Heart left ventricle (tissue), 16 donors: Measurements from ENCODE around the gene LMF1. TPM values are rescaled to one million over a fixed set of nuclear protein-coding genes. Genes with fewer than 3 reads are reported as not detected.

Experiments
- ATAC-seq, 4 donors: fragments of 200-7000 bp; cut with Tn5 transposase; one replicate each; pipeline ENCODE4 v1.9.1; 2020 to 2022; ENCODE audit warnings: moderate library complexity in 4 of 4, mild to moderate bottlenecking in 3 of 4, moderate number of reproducible peaks in 1 of 4
- DNase-seq, 5 donors: peaks; one replicate each; pipeline ENCODE4 v3.0.0-alpha.2; 2020
- H3K27ac ChIP-seq, 12 donors: fragments of 200-600 bp; sonication (generic) in 4 of 12; one replicate each; pipeline versions ENCODE4 v1.5.0 to v1.8.0; 2016 to 2022; ENCODE audit warnings: mild to moderate bottlenecking in 2 of 12
- H3K27me3 ChIP-seq, 9 donors: fragments of 200-600 bp; sonication (generic) in 2 of 9; one replicate each; pipeline versions ENCODE4 v1.5.1 to v1.8.0; 2016 to 2022; ENCODE audit warnings: mild to moderate bottlenecking in 3 of 9
- H3K36me3 ChIP-seq, 9 donors: fragments of 200-600 bp; sonication (generic) in 2 of 9; one replicate each; pipeline versions ENCODE4 v1.5.0 to v1.8.0; 2018 to 2022; ENCODE audit warnings: mild to moderate bottlenecking in 2 of 9
- H3K4me1 ChIP-seq, 12 donors: fragments of 200-600 bp; sonication (generic) in 4 of 12; one replicate each; pipeline versions ENCODE4 v1.5.0 to v1.8.0; 2016 to 2022; ENCODE audit warnings: mild to moderate bottlenecking in 3 of 12
- H3K4me3 ChIP-seq, 12 donors: fragments of 200-600 bp; sonication (generic) in 4 of 12; one replicate each; pipeline versions ENCODE4 v1.5.0 to v1.8.0; 2017 to 2022; ENCODE audit warnings: mild to moderate bottlenecking in 9 of 12, moderate library complexity in 4 of 12
- H3K9me3 ChIP-seq, 12 donors: fragments of 200-600 bp; sonication (generic) in 4 of 12; one replicate each; pipeline versions ENCODE4 v1.5.0 to v1.8.0; 2016 to 2022; ENCODE audit warnings: mild to moderate bottlenecking in 1 of 12
- CTCF ChIP-seq, 12 donors: fragments of 200-600 bp; sonication (generic) in 4 of 12; IDR thresholded peaks; one replicate each; pipeline versions ENCODE4 v1.5.0 to v1.8.0; 2018 to 2022; ENCODE audit warnings: antibody characterized with exemption in 12 of 12, mild to moderate bottlenecking in 5 of 12
- POLR2A ChIP-seq, 2 donors: fragments of 450-650 bp; IDR thresholded peaks; one replicate each; pipeline ENCODE4 v1.6.1; 2017; ENCODE audit warnings: antibody characterized with exemption in 2 of 2, mild to moderate bottlenecking in 2 of 2, moderate library complexity in 2 of 2
- WGBS, 4 donors: extraction: QIAGEN DNeasy Blood & Tissue Kit in 2 of 4; methylation state at CpG; one replicate each; pipeline versions ENCODE4 v1.1.5 to v1.1.7; 2013 to 2018; 5-methylcytosine and 5-hydroxymethylcytosine counted together
- intact Hi-C, 10 donors: fragments of 100-400 bp; cut with DNase I; formaldehyde crosslinking; loops; one replicate each; pipeline versions ENCODE4 v1.11.1 to v1.14.2; 2022
- polyA plus RNA-seq, 2 donors: library from polyadenylated mRNA; stranded (reverse); fragments of 200-250 nt; gene quantifications; one replicate each; pipeline ENCODE4 v1.2.3, GENCODE V29; 2013
- total RNA-seq, 9 donors: library from RNA; depleted of rRNA in 2 of 9; stranded (reverse); fragments of >200 nt in 2 of 9; fragmentation: NEBNext Ultra II Directional in 3 of 9; extraction: Animal tissue kit (Norgen Biotek cat#: 25700) in 3 of 9; gene quantifications; one replicate each; pipeline versions ENCODE4 v1.1.0 to v1.2.4, GENCODE V29; 2016 to 2023
- donor health status: ischemic (EF 13 %, LVEDD 7.1; RV severe dilation, severe dysfunction).
- donor health status: healthy with polysubstance abuse.
- donor health status: DM: no; HTN: yes; CAD: no.
- donor health status: DM: no; HTN: no; CAD: no.
- donor health status: ischemic (EF 25% LVEDD 6.9; RV normal size, moderate dysfunction).
- donor health status: ischemic (EF 25% LVEDD 5.7; RV mildly dilated, moderate dysfunction).
- donor health status: healthy.
- donor health status: DM: yes; HTN: yes; CAD: no.
- donor health status: ischemic (EF 35%, LVEDD 5.7; RV mildly dilated, moderate dysfunction).
- donor health status: nonischemic (EF 11% LVEDD 7.7; RV severe dilation, severe dysfunction).
- donor health status: DM: yes; HTN: yes; CAD: no.
- donor health status: PGD.
- donor health status: ischemic (EF 29% LVEDD 5.4; RV normal size, mild dysfunction).
- donor health status: nonischemic (EF 23%, LVEDD 6.1; RV moderate dilation, normal function).

LMF1 gene
- total and polyA plus RNA-seq, 11 donors: 4.3 to 19.2 (median 7.1) TPM

- Histone ChIP-seq H3K27ac (no peak overlapping the region), H3K36me3 (no peaks in the 10 kb centered on the region), H3K27me3 (peaks cover 0 to 23% (median 0%) of the 10 kb centered on the region in 9 donors), H3K9me3 (peaks cover 0 to 39% (median 16%) of the 10 kb centered on the region in 12 donors), H3K4me3 (no peak overlapping the region), H3K4me1 (no peaks in the 10 kb centered on the region)
- 87 to 92% (median 90%) methylated on average over 28 to 35 of the region's 35 CpGs for WGBS, 4 donors
- intact Hi-C loops: no loop called here
- ATAC-seq (no peak), DNase-seq (no peak)
- no peak for TF ChIP-seq CTCF (IDR thresholded peaks at IDR 0.05)
- TF ChIP-seq POLR2A (IDR thresholded peaks at IDR 0.05): no peak
Measured at GRCh38 chr16:832652-833336, 138.0 kb downstream of the LMF1 start.

- WGBS, 4 donors: 78 to 81% (median 79%) methylated on average over 21 to 27 of the region's 27 CpGs
- Histone ChIP-seq H3K27ac (no peak overlapping the region), H3K9me3 (peaks cover 0 to 29% (median 13%) of the 10 kb centered on the region in 12 donors), H3K4me3 (no peak overlapping the region), H3K4me1 (no peaks in the 10 kb centered on the region), H3K36me3 (no peaks in the 10 kb centered on the region), H3K27me3 (peaks cover 0 to 24% (median 0%) of the 10 kb centered on the region in 9 donors)
- ATAC-seq (no peak), DNase-seq (no peak)
- no peak for TF ChIP-seq POLR2A (IDR thresholded peaks at IDR 0.05)
- no peak for TF ChIP-seq CTCF (IDR thresholded peaks at IDR 0.05)
- intact Hi-C loops: no loop called here
Measured at GRCh38 chr16:831571-832413, 139.0 kb downstream of the LMF1 start.

GRCh38 chr16:830871-831570 lies 139.8 kb downstream of the LMF1 start:
- H3K27ac ChIP-seq: no peak overlapping the region
- TF ChIP-seq CTCF (IDR thresholded peaks at IDR 0.05) (no peak), POLR2A (IDR thresholded peaks at IDR 0.05) (no peak)
- no peak overlapping the region for H3K4me3 ChIP-seq
- intact Hi-C loops: no loop called here
- no peak for ATAC-seq
- WGBS, 4 donors: 41 to 54% (median 50%) methylated on average over 11 to 24 of the region's 24 CpGs
- H3K36me3 ChIP-seq: no peaks in the 10 kb centered on the region
- no peak for DNase-seq
- H3K9me3 ChIP-seq: peaks cover 0 to 22% (median 5%) of the 10 kb centered on the region in 12 donors
- H3K4me1 ChIP-seq: no peaks in the 10 kb centered on the region
- peaks cover 0 to 24% (median 0%) of the 10 kb centered on the region in 9 donors for H3K27me3 ChIP-seq
